GM23338 (cell line): ENCODE data around the gene PGLYRP4. TPM values are rescaled to one million over a fixed set of nuclear protein-coding genes. Genes with fewer than 3 reads are reported as not detected.

Experiments
- ATAC-seq: fragments of 200-7000 bp; cut with Tn5 transposase; 3 replicates; pipeline ENCODE4 v1.9.1; 2020
- DNase-seq: peaks from one replicate; pipeline ENCODE4 v3.0.0-alpha.2; 2015; ENCODE audit warnings: low spot score
- H2AFZ ChIP-seq: fragments of 200-600 bp; sonication (generic); 2 replicates; pipeline ENCODE4 v1.8.0; 2016; ENCODE audit warnings: antibody characterized with exemption, mild to moderate bottlenecking, moderate library complexity
- H3F3A ChIP-seq: fragments of 200-600 bp; sonication (generic); replicated peaks from 2 replicates; pipeline ENCODE4 v1.8.0; 2017; ENCODE audit warnings: antibody characterized with exemption, mixed run types, low read depth
- H3K27ac ChIP-seq: fragments of 200-600 bp; sonication (generic); 2 replicates; pipeline ENCODE4 v1.6.1; 2016; ENCODE audit warnings: low read depth
- H3K27me3 ChIP-seq: fragments of 200-600 bp; sonication (generic); 2 replicates; pipeline ENCODE4 v1.8.0; 2016; ENCODE audit warnings: mild to moderate bottlenecking, mixed run types, moderate library complexity; ENCODE audit not compliant: insufficient read depth
- H3K36me3 ChIP-seq: fragments of 200-600 bp; sonication (generic); 2 replicates; pipeline ENCODE4 v1.8.0; 2016; ENCODE audit warnings: mild to moderate bottlenecking; ENCODE audit not compliant: insufficient read depth
- H3K4me1 ChIP-seq: fragments of 200-600 bp; sonication (generic); 2 replicates; pipeline ENCODE4 v1.8.0; 2016; ENCODE audit warnings: mild to moderate bottlenecking, moderate library complexity; ENCODE audit not compliant: insufficient read depth
- H3K4me2 ChIP-seq: fragments of 200-600 bp; sonication (generic); 2 replicates; pipeline ENCODE4 v1.7.1; 2017; ENCODE audit warnings: mixed run types
- H3K4me3 ChIP-seq: fragments of 200-600 bp; sonication (generic); 2 replicates; pipeline ENCODE4 v1.6.1; 2016; ENCODE audit warnings: mixed run types
- H3K79me2 ChIP-seq: fragments of 200-600 bp; sonication (generic); replicated peaks from 2 replicates; pipeline ENCODE4 v1.8.0; 2017; ENCODE audit warnings: mild to moderate bottlenecking; ENCODE audit not compliant: insufficient read depth
- H3K9me2 ChIP-seq: fragments of 200-600 bp; sonication (generic); 2 replicates; pipeline ENCODE4 v1.8.0; 2017; ENCODE audit not compliant: insufficient read depth
- H4K20me1 ChIP-seq: fragments of 200-600 bp; sonication (generic); replicated peaks from 2 replicates; pipeline ENCODE4 v1.8.0; 2017; ENCODE audit warnings: mild to moderate bottlenecking; ENCODE audit not compliant: insufficient read depth
- H3K27ac Mint-ChIP-seq: 2 replicates; pipeline ENCODE4 v1.8.0; 2020; ENCODE audit warnings: inconsistent platforms, mild to moderate bottlenecking, moderate library complexity, mixed read lengths
- H3K27me3 Mint-ChIP-seq: 3 replicates; pipeline ENCODE4 v1.8.0; 2022; ENCODE audit warnings: low read depth, mild to moderate bottlenecking, moderate library complexity, mixed read lengths, inconsistent platforms; ENCODE audit not compliant: insufficient read depth, poor library complexity
- H3K36me3 Mint-ChIP-seq: 3 replicates; pipeline ENCODE4 v1.8.0; 2021; ENCODE audit warnings: low read depth, mild to moderate bottlenecking, inconsistent platforms, moderate library complexity, mixed read lengths
- H3K4me1 Mint-ChIP-seq: 3 replicates; pipeline ENCODE4 v1.8.0; 2020; ENCODE audit warnings: mild to moderate bottlenecking, inconsistent platforms, mixed read lengths
- H3K4me3 Mint-ChIP-seq: 3 replicates; pipeline ENCODE4 v1.8.0; 2021; ENCODE audit warnings: moderate library complexity, mild to moderate bottlenecking, inconsistent platforms, mixed read lengths
- H3K9me3 Mint-ChIP-seq: 3 replicates; pipeline ENCODE4 v1.8.0; 2020; ENCODE audit warnings: moderate library complexity, mild to moderate bottlenecking, inconsistent platforms, mixed read lengths
- CREB1 ChIP-seq: fragments of 250-450 bp; sonication (Bioruptor Pico); IDR thresholded peaks from 2 replicates; pipeline ENCODE4 v1.5.0; 2020; ENCODE audit warnings: low read depth, mild to moderate bottlenecking, moderate library complexity
- CTCF ChIP-seq, 2 experiments: fragments of 200-600 bp in 1 of 2; sonication (generic) in 1 of 2; conservative IDR thresholded peaks; 2 replicates each; pipeline versions ENCODE4 v1.5.1 to v1.6.1; 2016 to 2017; ENCODE audit warnings: antibody characterized with exemption in 2 of 2, low read depth in 2 of 2, mild to moderate bottlenecking in 2 of 2, moderate library complexity in 1 of 2
- ETS1 ChIP-seq: IDR thresholded peaks from 2 replicates; pipeline ENCODE4 v1.6.1; 2016; ENCODE audit warnings: antibody characterized with exemption
- EZH2 ChIP-seq: fragments of 200-600 bp; sonication (generic); IDR thresholded peaks from one replicate; pipeline ENCODE4 v1.8.0; 2017; ENCODE audit warnings: antibody characterized with exemption, mild to moderate bottlenecking, low read depth; ENCODE audit not compliant: unreplicated experiment
- EZH2phosphoT487 ChIP-seq: fragments of 200-600 bp; sonication (generic); IDR thresholded peaks from one replicate; pipeline ENCODE4 v1.8.1; 2018; ENCODE audit warnings: antibody characterized with exemption; ENCODE audit not compliant: unreplicated experiment
- JUNB ChIP-seq: IDR thresholded peaks from one replicate; pipeline ENCODE4 v1.6.1; 2016; ENCODE audit warnings: antibody characterized with exemption; ENCODE audit not compliant: unreplicated experiment
- NANOG ChIP-seq: IDR thresholded peaks from 2 replicates; pipeline ENCODE4 v1.6.1; 2016; ENCODE audit warnings: antibody characterized with exemption, borderline replicate concordance
- POLR2AphosphoS5 ChIP-seq: IDR thresholded peaks from 2 replicates; pipeline ENCODE4 v1.6.1; 2016; ENCODE audit warnings: antibody characterized with exemption, low read depth
- REST ChIP-seq: IDR thresholded peaks from one replicate; pipeline ENCODE4 v1.6.1; 2018; ENCODE audit warnings: antibody characterized with exemption; ENCODE audit not compliant: unreplicated experiment
- STAT1 ChIP-seq: IDR thresholded peaks from one replicate; pipeline ENCODE4 v1.6.1; 2016; ENCODE audit warnings: antibody characterized with exemption; ENCODE audit not compliant: unreplicated experiment
- ZNF114 ChIP-seq: fragments of 250-450 bp; sonication (Bioruptor Pico); IDR thresholded peaks from 2 replicates; pipeline ENCODE4 v1.5.0; 2020; ENCODE audit warnings: mild to moderate bottlenecking, moderate library complexity
- ZNF331 ChIP-seq: fragments of 250-450 bp; sonication (Bioruptor Pico); IDR thresholded peaks from 2 replicates; pipeline ENCODE4 v1.5.0; 2020; ENCODE audit warnings: low read depth, mild to moderate bottlenecking, moderate library complexity
- ZNF462 ChIP-seq: fragments of 250-450 bp; sonication (Bioruptor Pico); IDR thresholded peaks from 2 replicates; pipeline ENCODE4 v1.5.0; 2020; ENCODE audit warnings: mild to moderate bottlenecking, moderate library complexity
- polyA plus RNA-seq: library from polyadenylated mRNA; unstranded; fragments of >200 nt; fragmentation: Nextera tagmentation; extraction: Ambion mirVana; gene quantifications from 2 replicates; pipeline ENCODE4 v1.2.1, GENCODE V29; 2016
- total RNA-seq: library from RNA; depleted of rRNA; stranded (reverse); fragments of >200 nt; shearing (Covaris generic); gene quantifications from 2 replicates; pipeline ENCODE4 v1.2.3, GENCODE V29; 2014

PGLYRP4 gene
- total and polyA plus RNA-seq, 2 experiments from 2014 or later, result not detected

- H3K36me3 Mint-ChIP-seq, result no peaks in the 10 kb centered on the region
- Histone ChIP-seq H3K4me1 (no peaks in the 10 kb centered on the region), H3K36me3 (no peaks in the 10 kb centered on the region), H2AFZ (no peak overlapping the region), H3K4me3 (no peak overlapping the region), H4K20me1 (no peaks in the 10 kb centered on the region), H3F3A (no peaks in the 10 kb centered on the region), H3K27me3 (no peaks in the 10 kb centered on the region), H3K27ac (no peak overlapping the region), H3K4me2 (no peak overlapping the region), H3K79me2 (no peaks in the 10 kb centered on the region), H3K9me2 (no peaks in the 10 kb centered on the region; the same call in 1 of the 2 replicates)
- no peaks in the 10 kb centered on the region for H3K9me3 Mint-ChIP-seq
- TF ChIP-seq JUNB, result no peak
- TF ChIP-seq ZNF462 (CRISPR knock-in tag), result no peak
- TF ChIP-seq NANOG, result no peak
- TF ChIP-seq EZH2phosphoT487, result no peak
- TF ChIP-seq CTCF (conservative IDR thresholded peaks at IDR 0.05; ENCODE audit: low read depth in 2 of 2), result no peak
- TF ChIP-seq CREB1, result no peak
- no peak for TF ChIP-seq EZH2
- no peak for TF ChIP-seq REST
- no peak for TF ChIP-seq ZNF114
- no peak for TF ChIP-seq ZNF331 (CRISPR knock-in tag)
- no peak for TF ChIP-seq POLR2AphosphoS5
- TF ChIP-seq STAT1, result no peak
- TF ChIP-seq ETS1, result no peak
- H3K4me3 Mint-ChIP-seq, result no peak overlapping the region
- no peak for ATAC-seq
- no peak overlapping the region for H3K27ac Mint-ChIP-seq
- peaks cover 8% of the 10 kb centered on the region; the same call in 1 of the 3 replicates for H3K4me1 Mint-ChIP-seq
- DNase-seq, result no peak
- peaks cover 5% of the 10 kb centered on the region for H3K27me3 Mint-ChIP-seq
These were observed 13.0 kb upstream of the PGLYRP4 start for GRCh38 chr1:153361480-153362109.
